ENCODE results near the gene LMTK2.

LMTK2 gene

GRCh38 chr7:98138672-98139071 is 32.0 kb downstream of the LMTK2 start:
- DNase-seq (ENCODE audit: low read depth, low spot score): no peak
- no peak overlapping the region for H3K4me3 ChIP-seq (ENCODE audit: low read depth, low read length)
- in situ Hi-C loops (cut with HindIII; ENCODE audit: low sequenced_read_pairs): no loop called here
- TF ChIP-seq CTCF (IDR thresholded peaks at IDR 0.05; ENCODE audit: low read depth, low read length): no peak

GRCh38 chr7:98142658-98143057 is 36.0 kb downstream of the LMTK2 start:
- H3K4me3 ChIP-seq (ENCODE audit: low read depth, low read length): no peak overlapping the region
- in situ Hi-C loops (cut with HindIII; ENCODE audit: low sequenced_read_pairs): no loop called here
- no peak for TF ChIP-seq CTCF (IDR thresholded peaks at IDR 0.05; ENCODE audit: low read depth, low read length)
- DNase-seq (ENCODE audit: low read depth, low spot score): no peak

- no peak for DNase-seq (ENCODE audit: low read depth, low spot score)
- no peak overlapping the region for H3K4me3 ChIP-seq (ENCODE audit: low read depth, low read length)
- in situ Hi-C loops (cut with HindIII; ENCODE audit: low sequenced_read_pairs): no loop called here
- TF ChIP-seq CTCF (IDR thresholded peaks at IDR 0.05; ENCODE audit: low read depth, low read length): no peak
These were observed 41.9 kb downstream of the LMTK2 start for GRCh38 chr7:98148607-98149006.

GRCh38 chr7:98149116-98149692 is 42.5 kb downstream of the LMTK2 start:
- in situ Hi-C loops (cut with HindIII; ENCODE audit: low sequenced_read_pairs): no loop called here
- TF ChIP-seq CTCF (IDR thresholded peaks at IDR 0.05; ENCODE audit: low read depth, low read length): no peak
- no peak overlapping the region for H3K4me3 ChIP-seq (ENCODE audit: low read depth, low read length)
- DNase-seq (ENCODE audit: low read depth, low spot score): no peak

GRCh38 chr7:98151884-98152283 is 45.2 kb downstream of the LMTK2 start:
- in situ Hi-C loops (cut with HindIII; ENCODE audit: low sequenced_read_pairs): no loop called here
- no peak for TF ChIP-seq CTCF (IDR thresholded peaks at IDR 0.05; ENCODE audit: low read depth, low read length)
- DNase-seq (ENCODE audit: low read depth, low spot score): no peak
- H3K4me3 ChIP-seq (ENCODE audit: low read depth, low read length): no peak overlapping the region

- no peak overlapping the region for H3K4me3 ChIP-seq (ENCODE audit: low read depth, low read length)
- DNase-seq (ENCODE audit: low read depth, low spot score): no peak
- in situ Hi-C loops (cut with HindIII; ENCODE audit: low sequenced_read_pairs): no loop called here
- no peak for TF ChIP-seq CTCF (IDR thresholded peaks at IDR 0.05; ENCODE audit: low read depth, low read length)
These were observed 50.0 kb downstream of the LMTK2 start for GRCh38 chr7:98156700-98157099.

GRCh38 chr7:98157761-98158160 is 51.1 kb downstream of the LMTK2 start:
- no peak for TF ChIP-seq CTCF (IDR thresholded peaks at IDR 0.05; ENCODE audit: low read depth, low read length)
- no peak overlapping the region for H3K4me3 ChIP-seq (ENCODE audit: low read depth, low read length)
- DNase-seq (ENCODE audit: low read depth, low spot score): no peak
- in situ Hi-C loops (cut with HindIII; ENCODE audit: low sequenced_read_pairs): no loop called here
